ENCODE results near the gene KLK5. TPM values are rescaled to one million over a fixed set of nuclear protein-coding genes. Genes with fewer than 3 reads are reported as not detected.

KLK5 gene
- total RNA-seq, 1 donor from 2014 or later = not detected

DNA sequence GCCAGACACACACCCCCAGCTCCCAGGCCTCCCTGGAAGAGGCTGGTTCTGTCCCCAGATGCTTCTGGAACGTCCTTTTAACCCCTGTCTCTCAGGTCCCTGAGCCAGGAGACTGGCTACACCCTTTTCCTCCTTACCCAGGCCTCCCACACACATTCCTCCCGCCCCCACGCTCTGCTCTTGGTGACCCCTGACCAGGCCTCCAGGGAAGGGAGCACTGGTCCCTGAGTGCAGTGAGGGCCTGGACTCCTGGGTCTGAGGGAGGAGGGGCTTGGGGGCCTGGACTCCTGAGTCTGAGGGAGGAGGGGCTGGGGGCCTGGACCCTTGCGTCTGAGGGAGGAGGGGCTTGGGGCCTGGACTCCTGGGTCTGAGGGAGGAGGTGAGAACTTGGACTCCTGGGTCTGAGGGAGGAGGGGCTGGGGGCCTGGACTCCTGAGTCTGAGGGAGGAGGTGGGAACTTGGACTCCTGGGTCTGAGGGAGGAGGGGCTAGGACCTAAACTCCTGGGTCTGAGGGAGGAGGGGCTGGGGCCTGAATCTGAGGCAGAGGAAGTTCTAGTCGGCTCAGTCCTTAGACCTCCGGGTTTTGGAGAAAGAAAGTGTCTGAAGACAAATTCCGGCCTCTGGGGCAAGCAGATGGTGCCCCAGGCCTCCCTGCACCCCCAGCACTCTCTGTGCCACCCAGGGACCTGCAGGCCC, 16.0 kb upstream of the KLK5 start:
- Histone ChIP-seq H3K9me3 (ENCODE audit: low read depth) (no peaks in the 10 kb centered on the region), H3K27me3 (no peaks in the 10 kb centered on the region), H3K27ac (no peak overlapping the region), H3K36me3 (no peaks in the 10 kb centered on the region), H3K9ac (no peak overlapping the region), H3K4me2 (no peak overlapping the region), H3K79me2 (ENCODE audit: low read depth) (no peaks in the 10 kb centered on the region), H3F3A (ENCODE audit: low read depth) (no peaks in the 10 kb centered on the region), H2AFZ (replicated peaks) (peak overlapping the region; percentile 40), H3K4me1 (no peaks in the 10 kb centered on the region), H4K20me1 (ENCODE audit: low read depth) (no peaks in the 10 kb centered on the region), H3K4me3 (no peak overlapping the region)
- TF ChIP-seq, protein P1, sequence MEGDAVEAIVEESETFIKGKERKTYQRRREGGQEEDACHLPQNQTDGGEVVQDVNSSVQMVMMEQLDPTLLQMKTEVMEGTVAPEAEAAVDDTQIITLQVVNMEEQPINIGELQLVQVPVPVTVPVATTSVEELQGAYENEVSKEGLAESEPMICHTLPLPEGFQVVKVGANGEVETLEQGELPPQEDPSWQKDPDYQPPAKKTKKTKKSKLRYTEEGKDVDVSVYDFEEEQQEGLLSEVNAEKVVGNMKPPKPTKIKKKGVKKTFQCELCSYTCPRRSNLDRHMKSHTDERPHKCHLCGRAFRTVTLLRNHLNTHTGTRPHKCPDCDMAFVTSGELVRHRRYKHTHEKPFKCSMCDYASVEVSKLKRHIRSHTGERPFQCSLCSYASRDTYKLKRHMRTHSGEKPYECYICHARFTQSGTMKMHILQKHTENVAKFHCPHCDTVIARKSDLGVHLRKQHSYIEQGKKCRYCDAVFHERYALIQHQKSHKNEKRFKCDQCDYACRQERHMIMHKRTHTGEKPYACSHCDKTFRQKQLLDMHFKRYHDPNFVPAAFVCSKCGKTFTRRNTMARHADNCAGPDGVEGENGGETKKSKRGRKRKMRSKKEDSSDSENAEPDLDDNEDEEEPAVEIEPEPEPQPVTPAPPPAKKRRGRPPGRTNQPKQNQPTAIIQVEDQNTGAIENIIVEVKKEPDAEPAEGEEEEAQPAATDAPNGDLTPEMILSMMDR (IDR thresholded peaks at IDR 0.05) = no peak
- TF ChIP-seq EZH2 (IDR thresholded peaks at IDR 0.05) (no peak), EZH2phosphoT487 (IDR thresholded peaks at IDR 0.05) (no peak)
- Mint-ChIP-seq H3K9me3 (no peaks in the 10 kb centered on the region), H3K27ac (no peak overlapping the region), H3K36me3 (no peaks in the 10 kb centered on the region), H3K27me3 (ENCODE audit: insufficient read depth, low read depth) (peaks cover 19% of the 10 kb centered on the region), H3K4me1 (peaks cover 2% of the 10 kb centered on the region), H3K4me3 (no peak overlapping the region)
- no peak for DNase-seq (ENCODE audit: low spot score)

DNA sequence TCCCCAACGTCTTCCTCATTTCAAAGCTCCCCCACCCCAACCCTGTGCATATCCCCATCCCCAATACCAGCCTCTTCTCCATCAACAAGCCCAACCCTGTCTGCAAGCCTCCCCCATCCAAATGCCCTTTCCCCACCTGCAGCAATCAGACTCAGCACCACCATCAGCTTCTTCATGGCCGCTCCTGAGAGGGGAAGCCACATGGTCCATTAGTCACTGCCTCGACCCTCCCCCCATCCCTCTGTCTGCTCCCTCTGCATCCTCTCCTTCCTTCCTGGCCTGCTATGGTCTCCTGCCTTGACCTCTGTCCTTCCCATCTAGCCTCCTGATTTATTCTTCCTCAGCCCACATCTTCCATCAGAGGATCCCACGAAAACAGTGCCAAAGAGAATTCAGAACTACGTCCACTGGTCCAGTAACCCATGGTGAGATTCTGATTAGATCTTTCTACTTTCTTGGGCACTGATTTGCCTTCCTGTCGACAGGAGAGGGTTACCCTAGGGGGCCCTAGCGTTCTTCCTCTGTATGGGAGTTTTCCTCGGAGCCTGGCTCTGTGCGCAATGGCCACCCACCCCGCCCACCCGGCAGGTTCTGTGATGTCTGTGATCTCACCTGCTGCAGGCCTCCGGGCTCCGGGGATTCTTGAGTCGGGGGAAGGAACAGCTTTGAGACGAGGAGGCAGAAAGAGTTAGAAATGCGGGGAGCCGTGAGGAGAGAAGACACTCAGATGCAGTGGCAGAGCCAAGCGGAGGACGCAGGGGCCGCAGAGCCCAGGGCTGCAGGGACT, 15.3 kb upstream of the KLK5 start:
- Mint-ChIP-seq H3K27ac (no peak overlapping the region), H3K36me3 (no peaks in the 10 kb centered on the region), H3K4me3 (no peak overlapping the region), H3K27me3 (ENCODE audit: insufficient read depth, low read depth) (peaks cover 14% of the 10 kb centered on the region), H3K4me1 (peaks cover 2% of the 10 kb centered on the region), H3K9me3 (no peaks in the 10 kb centered on the region)
- no peaks in the 10 kb centered on the region for H3K27me3 ChIP-seq
- no peak overlapping the region for H3K27ac ChIP-seq
- H2AFZ ChIP-seq (replicated peaks) = peak overlapping the region; percentile 40
- H3K9ac ChIP-seq = no peak overlapping the region
- TF ChIP-seq, protein P1 (IDR thresholded peaks at IDR 0.05) = no peak
- TF ChIP-seq EZH2phosphoT487 (IDR thresholded peaks at IDR 0.05) = no peak
- no peak for TF ChIP-seq EZH2 (IDR thresholded peaks at IDR 0.05)
- no peaks in the 10 kb centered on the region for H3K9me3 ChIP-seq (ENCODE audit: low read depth)
- no peak overlapping the region for H3K4me2 ChIP-seq
- H3K36me3 ChIP-seq = no peaks in the 10 kb centered on the region
- peak; percentile 8 for DNase-seq (ENCODE audit: low spot score)
- H4K20me1 ChIP-seq (ENCODE audit: low read depth) = no peaks in the 10 kb centered on the region
- H3K4me3 ChIP-seq = no peak overlapping the region
- H3K79me2 ChIP-seq (ENCODE audit: low read depth) = no peaks in the 10 kb centered on the region
- no peaks in the 10 kb centered on the region for H3F3A ChIP-seq (ENCODE audit: low read depth)
- no peaks in the 10 kb centered on the region for H3K4me1 ChIP-seq

DNA sequence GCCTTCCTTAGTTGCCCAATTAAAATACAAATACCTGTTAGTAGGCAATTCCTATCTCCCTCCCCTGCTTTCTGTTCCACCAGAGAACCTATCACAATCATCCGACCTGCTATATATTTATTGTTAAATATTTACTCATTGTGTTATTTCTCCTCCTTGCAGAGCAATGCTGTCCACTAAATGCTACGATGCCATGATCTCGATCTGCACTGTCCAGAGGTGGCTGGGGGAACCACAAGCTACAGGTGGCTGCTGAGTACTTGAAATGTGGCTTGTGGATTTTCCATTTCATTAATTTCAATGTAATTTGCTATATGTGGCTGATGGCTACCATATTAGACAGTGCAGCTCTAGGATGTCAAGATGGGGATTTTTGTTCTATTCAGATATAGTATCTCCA, 11.4 kb upstream of the KLK5 start:
- H3K4me3 Mint-ChIP-seq = no peak overlapping the region
- H3K27me3 ChIP-seq = no peaks in the 10 kb centered on the region
- H3K27me3 Mint-ChIP-seq (ENCODE audit: insufficient read depth, low read depth) = peaks cover 9% of the 10 kb centered on the region
- H3K36me3 Mint-ChIP-seq = no peaks in the 10 kb centered on the region
- no peak overlapping the region for H3K4me2 ChIP-seq
- no peak for TF ChIP-seq EZH2 (IDR thresholded peaks at IDR 0.05)
- no peak for TF ChIP-seq EZH2phosphoT487 (IDR thresholded peaks at IDR 0.05)
- TF ChIP-seq, protein P1 (IDR thresholded peaks at IDR 0.05) = no peak
- H3K9me3 ChIP-seq (ENCODE audit: low read depth) = no peaks in the 10 kb centered on the region
- DNase-seq (ENCODE audit: low spot score) = no peak
- H3K4me3 ChIP-seq = no peak overlapping the region
- no peaks in the 10 kb centered on the region for H4K20me1 ChIP-seq (ENCODE audit: low read depth)
- H3K4me1 ChIP-seq = no peaks in the 10 kb centered on the region
- H3K27ac ChIP-seq = no peak overlapping the region
- no peaks in the 10 kb centered on the region for H3K79me2 ChIP-seq (ENCODE audit: low read depth)
- no peaks in the 10 kb centered on the region for H3F3A ChIP-seq (ENCODE audit: low read depth)
- H2AFZ ChIP-seq (replicated peaks) = no peak overlapping the region
- H3K9me3 Mint-ChIP-seq = peaks cover 1% of the 10 kb centered on the region
- H3K27ac Mint-ChIP-seq = no peak overlapping the region
- H3K36me3 ChIP-seq = no peaks in the 10 kb centered on the region
- no peaks in the 10 kb centered on the region for H3K4me1 Mint-ChIP-seq
- H3K9ac ChIP-seq = no peak overlapping the region
